D721Med (cell line): ENCODE measurements around the gene TES.
"Not testable (repeated sequence)": the region's sequence is repeated elsewhere in the genome, so short reads cannot be mapped to it uniquely, and the experiment has no call there.

ENCODE experiments used
- DNase-seq: peaks from one replicate; pipeline ENCODE4 v3.0.0; 2011; ENCODE audit warnings: low spot score; ENCODE audit not compliant: insufficient read length
- FAIRE-seq: peaks from 2 replicates; lab custom pipeline; 2011; peaks lifted over from hg19 to GRCh38; lab: Jason Lieb, UNC
- TF ChIP-seq, protein P1 (sequence below): IDR thresholded peaks from 2 replicates; pipeline ENCODE4 v1.5.1; 2012; ENCODE audit warnings: mild to moderate bottlenecking, control low read depth; ENCODE audit not compliant: insufficient read depth; ENCODE audit errors: missing control alignments

The TES gene

DNA sequence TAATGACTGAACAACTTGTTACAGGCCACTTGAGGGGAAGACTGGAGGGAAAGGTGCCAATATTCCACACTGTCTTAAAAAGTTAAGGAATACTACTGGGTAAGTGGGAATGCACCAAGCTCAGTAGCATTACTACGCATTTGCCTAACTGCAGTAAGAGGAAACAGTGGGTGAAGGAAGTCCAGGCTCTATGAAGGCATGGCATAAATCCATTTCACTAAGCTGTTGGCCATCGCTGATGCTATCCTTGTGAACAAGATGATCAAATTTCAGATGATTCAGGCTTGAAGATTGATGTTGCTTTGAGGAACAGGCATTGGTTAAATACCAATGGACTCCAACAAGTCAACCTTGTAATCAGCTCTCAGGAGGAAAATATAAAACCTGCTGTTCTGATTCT is 44.2 kb upstream of the TES start:
- TF ChIP-seq, protein P1, sequence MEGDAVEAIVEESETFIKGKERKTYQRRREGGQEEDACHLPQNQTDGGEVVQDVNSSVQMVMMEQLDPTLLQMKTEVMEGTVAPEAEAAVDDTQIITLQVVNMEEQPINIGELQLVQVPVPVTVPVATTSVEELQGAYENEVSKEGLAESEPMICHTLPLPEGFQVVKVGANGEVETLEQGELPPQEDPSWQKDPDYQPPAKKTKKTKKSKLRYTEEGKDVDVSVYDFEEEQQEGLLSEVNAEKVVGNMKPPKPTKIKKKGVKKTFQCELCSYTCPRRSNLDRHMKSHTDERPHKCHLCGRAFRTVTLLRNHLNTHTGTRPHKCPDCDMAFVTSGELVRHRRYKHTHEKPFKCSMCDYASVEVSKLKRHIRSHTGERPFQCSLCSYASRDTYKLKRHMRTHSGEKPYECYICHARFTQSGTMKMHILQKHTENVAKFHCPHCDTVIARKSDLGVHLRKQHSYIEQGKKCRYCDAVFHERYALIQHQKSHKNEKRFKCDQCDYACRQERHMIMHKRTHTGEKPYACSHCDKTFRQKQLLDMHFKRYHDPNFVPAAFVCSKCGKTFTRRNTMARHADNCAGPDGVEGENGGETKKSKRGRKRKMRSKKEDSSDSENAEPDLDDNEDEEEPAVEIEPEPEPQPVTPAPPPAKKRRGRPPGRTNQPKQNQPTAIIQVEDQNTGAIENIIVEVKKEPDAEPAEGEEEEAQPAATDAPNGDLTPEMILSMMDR: no peak
- FAIRE-seq (no peak), DNase-seq (no peak)

- TF ChIP-seq, protein P1: no peak
- FAIRE-seq (no peak), DNase-seq (no peak)
Observed at GRCh38 chr7:116167177-116167576, 43.2 kb upstream of the TES start.

DNA sequence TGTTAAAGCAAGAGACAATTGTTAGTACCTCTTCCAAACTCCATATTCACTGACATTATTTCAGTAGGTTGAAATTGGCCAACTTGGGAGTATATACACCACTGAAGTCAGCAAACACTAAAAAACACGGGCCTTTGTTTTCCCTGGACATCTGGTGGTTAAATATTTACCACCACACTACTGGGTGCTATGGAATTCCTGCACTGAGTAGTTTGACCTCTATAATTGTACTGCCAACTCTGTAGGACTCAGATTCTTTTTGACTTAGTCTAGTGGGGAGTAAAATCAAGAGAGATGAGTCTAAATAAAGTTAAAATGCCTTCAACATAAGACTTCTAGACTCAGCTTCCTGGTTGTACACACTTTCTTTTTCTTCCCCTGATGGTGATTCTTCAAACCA is 41.3 kb upstream of the TES start:
- TF ChIP-seq, protein P1: no peak
- FAIRE-seq (no peak), DNase-seq (no peak)

- TF ChIP-seq, protein P1: no peak
- no peak for DNase-seq
- no peak for FAIRE-seq
Observed at GRCh38 chr7:116170180-116170579, 40.2 kb upstream of the TES start.

- TF ChIP-seq, protein P1: no peak
- DNase-seq: no peak
- FAIRE-seq: no peak
Observed at GRCh38 chr7:116171094-116171493, 39.2 kb upstream of the TES start.

DNA sequence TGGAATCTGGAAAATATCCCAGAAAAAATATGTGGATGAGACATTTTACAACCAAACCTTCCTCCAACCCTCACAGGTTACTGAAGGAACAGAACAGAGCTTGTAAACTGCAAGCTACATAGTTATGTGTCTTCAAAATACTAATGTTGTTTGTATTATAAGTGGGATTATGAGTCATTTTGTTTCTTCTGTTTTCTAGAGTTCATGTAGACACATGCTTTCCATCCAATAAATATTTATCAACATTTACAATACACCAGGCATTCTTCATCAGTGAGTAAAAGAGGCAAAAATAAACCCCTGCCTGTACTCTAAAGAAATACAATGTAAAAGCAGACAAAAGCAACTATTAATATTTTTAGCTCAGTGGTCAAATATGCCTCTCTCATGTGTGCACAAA is 38.0 kb upstream of the TES start:
- TF ChIP-seq, protein P1: no peak
- FAIRE-seq: no peak
- no peak for DNase-seq

- no peak for DNase-seq
- no peak for FAIRE-seq
- TF ChIP-seq, protein P1: peak; percentile 61
Observed at GRCh38 chr7:116173051-116174028, 37.0 kb upstream of the TES start.

GRCh38 chr7:116175095-116175494 is 35.2 kb upstream of the TES start:
- FAIRE-seq, DNase-seq: not testable (repeated sequence)
